Fibroblast of the conjunctiva (primary cell): ENCODE data around the gene MEF2C.

ENCODE experiments used
- DNase-seq: peaks from one replicate; pipeline ENCODE4 v3.0.0-alpha.2; 2010; ENCODE audit warnings: low read depth

Gene MEF2C

GRCh38 chr5:88826646-88827585 lies 56.1 kb downstream of the MEF2C start:
- DNase-seq = no peak

DNA sequence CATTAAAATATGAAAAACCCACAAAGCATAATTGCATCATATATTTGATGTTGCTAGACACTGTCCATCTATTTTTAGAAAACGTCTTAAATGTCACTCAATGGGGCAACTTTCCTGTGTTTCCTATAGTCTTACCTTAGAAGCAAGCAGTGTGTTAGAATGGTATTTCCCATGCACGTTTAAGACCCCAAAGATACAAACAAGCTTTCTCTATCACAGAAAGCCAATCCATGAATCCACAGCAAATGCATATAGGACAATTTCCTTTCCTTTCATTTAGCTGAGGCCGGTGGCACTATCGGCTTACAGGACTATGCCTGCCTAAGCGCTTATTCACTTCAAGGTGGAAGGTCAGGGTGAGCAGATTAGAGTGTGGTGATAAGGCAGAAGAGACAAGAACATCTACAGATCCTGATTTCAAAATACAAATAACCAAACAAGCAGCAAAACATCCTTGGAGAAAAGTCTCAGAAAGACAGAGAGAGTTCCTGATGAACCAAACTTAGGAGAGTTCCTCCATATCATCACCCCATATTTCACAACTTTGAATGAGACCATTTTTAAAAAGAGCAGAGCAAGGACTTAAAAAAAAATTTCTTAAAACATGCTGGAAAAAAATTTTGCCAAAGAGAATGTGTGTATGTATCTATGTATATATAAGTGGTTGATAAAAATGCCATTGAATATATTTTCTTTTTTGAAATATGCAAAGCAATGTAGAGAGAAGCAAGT lies 57.2 kb downstream of the MEF2C start:
- DNase-seq = no peak

GRCh38 chr5:88824892-88825583 lies 57.9 kb downstream of the MEF2C start:
- DNase-seq = peak; percentile 10

DNA sequence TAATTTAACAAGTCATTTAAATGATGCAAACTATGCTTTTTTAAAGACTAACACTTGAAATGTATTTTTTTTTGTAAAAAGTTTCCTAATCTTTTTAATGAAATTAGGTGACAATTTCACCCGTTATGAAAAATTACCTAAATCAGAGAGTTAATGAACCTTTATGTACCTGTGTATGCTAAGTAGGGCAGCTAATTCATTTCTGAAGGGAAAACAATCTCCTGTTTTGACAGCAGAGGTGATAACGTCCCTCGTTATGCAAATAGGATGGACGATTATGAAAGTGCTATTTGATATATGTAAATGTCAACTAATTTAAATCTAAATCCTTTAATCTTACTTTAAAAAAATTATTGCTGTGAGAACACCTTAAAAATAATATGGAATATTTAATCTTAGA lies 58.8 kb downstream of the MEF2C start:
- DNase-seq = no peak

- DNase-seq = no peak
Observed at GRCh38 chr5:88823201-88823600, 59.8 kb downstream of the MEF2C start.

DNA sequence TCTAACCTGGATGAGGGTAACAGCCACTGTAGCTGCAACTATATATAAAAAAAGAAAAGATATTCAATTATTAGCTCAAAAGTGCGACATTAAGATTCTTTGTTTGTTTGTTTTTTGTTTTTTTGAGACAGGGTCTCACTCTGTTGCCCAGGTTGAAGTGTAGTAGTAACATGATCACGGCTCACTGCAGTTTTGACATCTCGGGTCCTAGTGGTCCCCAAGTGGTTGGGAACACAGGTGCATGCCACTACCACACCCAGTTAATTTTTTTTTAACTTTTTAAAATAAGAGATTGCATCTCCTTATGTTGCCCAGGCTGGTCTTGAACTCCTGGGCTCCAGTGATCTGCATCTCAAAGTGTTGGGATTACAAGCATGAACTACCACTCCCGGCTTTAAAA lies 61.8 kb downstream of the MEF2C start:
- no peak for DNase-seq

DNA sequence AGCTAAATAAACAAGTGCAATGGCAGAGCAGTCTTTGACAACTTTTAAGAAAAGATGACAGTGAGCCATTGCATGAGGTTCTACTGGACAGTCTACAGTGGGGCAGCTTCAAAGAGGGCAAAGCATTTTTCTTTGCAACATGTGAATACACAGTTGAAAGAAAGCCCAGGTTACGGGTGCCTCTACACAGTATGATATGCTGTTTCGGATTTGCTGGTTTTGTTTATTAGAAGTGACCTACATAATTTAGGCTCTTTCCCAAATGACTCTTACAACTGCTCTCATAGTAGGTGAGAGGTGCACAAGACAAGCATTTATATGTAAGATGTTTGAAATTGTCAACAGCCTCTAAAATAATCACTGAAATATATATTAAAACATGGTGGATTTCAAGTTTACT lies 62.4 kb downstream of the MEF2C start:
- DNase-seq = no peak

DNA sequence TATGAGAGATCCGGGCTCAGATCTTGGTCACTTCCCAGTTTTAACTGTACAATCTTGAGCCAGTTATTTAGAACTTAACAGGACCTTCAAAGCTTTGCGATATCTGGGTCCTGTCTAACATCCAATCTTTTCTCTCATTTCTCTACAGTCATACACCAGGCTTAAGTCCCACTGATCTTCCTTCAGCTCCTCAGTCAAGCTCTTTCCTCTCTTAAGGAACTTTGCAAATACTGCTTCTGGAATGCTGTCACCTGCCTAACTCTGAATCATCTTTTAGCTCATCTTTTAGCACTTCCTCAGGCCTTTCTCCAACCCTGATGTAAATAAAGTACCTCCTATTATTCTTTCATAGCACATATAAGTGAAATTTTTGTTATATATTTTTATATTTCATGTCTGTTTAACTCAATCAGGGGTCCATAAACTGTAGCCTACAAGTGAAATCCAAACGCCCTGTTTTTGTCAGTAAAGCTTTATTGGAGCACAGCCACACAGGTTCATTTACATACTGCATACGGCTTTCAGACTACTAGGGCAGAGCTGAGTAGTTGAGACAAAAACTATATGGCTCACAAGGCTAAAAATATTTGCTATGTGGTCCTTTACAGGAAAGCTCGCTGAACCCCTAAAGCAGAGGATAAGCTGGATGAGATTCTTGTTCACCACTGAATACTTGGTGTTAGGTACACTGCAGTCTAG lies 63.5 kb downstream of the MEF2C start:
- no peak for DNase-seq

DNA sequence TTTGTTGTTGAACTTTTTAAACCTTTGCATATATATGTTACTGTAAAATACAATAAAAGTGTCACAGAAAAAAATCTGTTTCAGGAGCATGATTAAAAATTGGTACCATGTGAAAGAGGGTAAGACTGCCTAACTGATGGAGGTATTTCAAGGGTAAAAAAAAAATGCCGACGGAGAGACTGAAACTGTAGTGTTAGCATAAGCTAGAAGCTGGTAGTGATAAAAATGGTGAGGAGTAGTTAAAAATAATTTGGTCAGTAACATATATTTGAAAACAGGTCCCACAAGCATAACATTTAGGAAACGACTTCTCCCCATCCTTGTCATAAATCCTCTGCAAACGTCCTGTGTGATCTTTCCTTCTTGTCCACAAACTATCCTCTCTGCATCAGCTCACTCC lies 64.7 kb downstream of the MEF2C start:
- no peak for DNase-seq

GRCh38 chr5:88816195-88816594 lies 66.8 kb downstream of the MEF2C start:
- DNase-seq = no peak

- DNase-seq = no peak
Observed at GRCh38 chr5:88815050-88815789, 67.8 kb downstream of the MEF2C start.

DNA sequence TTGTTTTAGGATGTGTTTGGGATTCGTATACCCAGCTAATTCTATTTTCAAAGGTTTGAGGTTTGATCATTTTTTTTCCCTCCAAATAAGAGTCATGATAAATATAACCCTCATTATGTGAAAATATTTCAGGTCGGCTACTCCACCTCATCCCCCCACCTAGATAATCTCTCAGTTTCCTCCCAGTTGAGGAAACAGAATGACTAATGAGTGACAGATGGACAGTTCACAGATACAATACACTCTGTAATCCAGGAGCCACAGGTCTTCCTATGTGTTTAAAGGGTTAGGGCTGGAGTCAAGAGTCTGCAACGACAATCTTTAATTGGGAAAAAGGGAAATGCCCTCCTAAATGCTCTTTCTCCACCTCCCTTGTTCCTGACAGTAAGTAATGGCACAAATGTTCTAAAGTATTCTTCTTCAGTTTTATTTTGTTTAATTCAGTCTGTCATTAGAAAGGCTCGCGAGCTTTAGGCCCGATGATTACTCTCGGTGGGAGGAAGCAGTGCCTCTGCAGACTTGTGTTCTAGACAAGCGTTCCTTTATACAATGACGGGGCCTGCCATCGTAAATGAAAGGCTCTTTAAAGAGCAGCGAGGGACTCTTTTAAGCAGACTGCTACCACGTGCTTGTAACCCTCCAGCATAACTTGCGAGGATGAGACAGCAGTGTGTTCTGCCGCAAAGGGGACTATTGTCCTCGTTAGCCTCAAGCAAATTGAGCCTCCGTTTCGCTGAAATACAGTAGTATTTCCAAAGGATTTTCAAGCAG lies 69.0 kb downstream of the MEF2C start:
- no peak for DNase-seq

GRCh38 chr5:88813244-88813643 lies 69.7 kb downstream of the MEF2C start:
- DNase-seq = no peak

GRCh38 chr5:88808153-88808552 lies 74.8 kb downstream of the MEF2C start:
- no peak for DNase-seq

DNA sequence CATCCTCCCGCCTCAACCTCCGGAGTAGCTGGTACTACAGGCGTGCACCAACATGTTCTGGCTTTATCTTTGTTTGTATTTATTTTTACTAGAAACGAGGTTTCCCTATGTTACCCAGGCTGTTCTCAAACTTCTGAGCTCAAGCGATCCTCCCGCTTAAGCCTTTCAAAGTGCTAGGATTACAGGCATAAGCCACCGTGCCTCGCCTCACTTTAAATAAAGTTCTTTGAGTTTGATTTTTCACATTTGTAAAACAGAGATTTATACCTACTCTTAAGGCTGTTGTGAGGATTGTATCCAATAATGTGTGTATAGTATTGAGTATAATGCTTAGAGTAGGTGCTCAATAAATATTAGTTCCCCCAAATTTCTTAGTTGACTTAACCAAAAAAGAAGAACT lies 75.7 kb downstream of the MEF2C start:
- DNase-seq = no peak

GRCh38 chr5:88806338-88806737 lies 76.6 kb downstream of the MEF2C start:
- no peak for DNase-seq

- no peak for DNase-seq
Observed at GRCh38 chr5:88805151-88805784, 77.7 kb downstream of the MEF2C start.

DNA sequence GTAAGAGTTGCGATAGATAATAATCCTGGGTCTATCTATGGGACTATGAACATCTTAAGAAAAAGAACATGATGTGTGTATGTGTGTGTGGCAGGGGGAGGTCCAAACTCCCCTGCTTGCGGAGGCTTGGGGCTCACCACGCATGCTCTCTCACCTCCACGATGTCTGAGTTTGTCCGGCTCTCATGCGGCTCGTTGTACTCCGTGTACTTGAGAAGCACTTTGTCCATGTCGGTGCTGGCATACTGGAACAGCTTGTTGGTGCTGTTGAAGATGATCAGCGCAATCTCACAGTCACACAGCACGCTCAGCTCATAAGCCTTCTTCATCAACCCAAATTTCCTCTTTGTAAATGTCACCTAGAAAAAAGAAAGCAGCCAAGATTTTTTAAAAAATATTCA lies 78.5 kb downstream of the MEF2C start:
- no peak for DNase-seq

GRCh38 chr5:88803309-88803708 lies 79.7 kb downstream of the MEF2C start:
- DNase-seq = no peak

DNA sequence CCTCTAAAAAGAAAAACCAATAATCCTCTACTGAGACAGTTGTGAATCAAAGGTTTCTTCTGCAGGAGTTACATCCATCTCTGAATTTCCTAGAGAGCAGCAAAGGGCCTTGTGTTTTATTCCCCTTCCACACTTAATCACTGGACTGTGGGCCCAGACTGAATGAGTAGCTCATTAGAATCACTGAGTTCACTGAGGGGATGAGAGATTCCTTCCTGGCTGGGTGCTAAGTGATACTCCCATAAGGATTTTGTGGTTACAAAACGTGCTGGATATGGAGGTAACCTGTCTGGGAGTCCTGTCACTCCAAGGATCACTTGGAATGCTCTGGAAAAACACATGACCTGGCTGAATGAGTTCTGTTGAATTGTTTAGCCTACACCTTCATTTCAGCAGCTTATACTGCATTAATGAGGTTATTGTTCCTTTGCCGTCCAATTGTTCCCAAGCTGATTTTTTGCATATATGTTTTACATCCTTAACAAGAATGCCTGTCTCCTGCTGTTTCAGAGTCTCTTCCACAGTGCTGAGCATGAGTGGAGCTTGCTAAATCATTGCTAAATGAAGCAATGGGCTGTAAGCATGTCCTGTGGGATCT lies 82.9 kb downstream of the MEF2C start:
- no peak for DNase-seq
